ENCODE measurements around the gene CFAP97. TPM values are rescaled to one million over a fixed set of nuclear protein-coding genes. Genes with fewer than 3 reads are reported as not detected.
A peak's percentile ranks its signal among the peaks of the same experiment; 100 is the strongest.

The CFAP97 gene
- total and polyA plus RNA-seq, 9 of the 15 experiments (the other 6 are each of a cell fraction or from before 2014, with no cell fraction given), result 17.3 to 57.8 (median 44.4) TPM

GRCh38 chr4:185203486-185204237 lies at the start of gene CFAP97 (continued):
- no peak for TF ChIP-seq NCOA2 (IDR thresholded peaks at IDR 0.05; ENCODE audit: partially characterized antibody in 2 of 2)
- peak; percentile 89 for TF ChIP-seq GMEB1 (CRISPR knock-in tag; IDR thresholded peaks at IDR 0.05)
- TF ChIP-seq NBN (IDR thresholded peaks at IDR 0.05; ENCODE audit: low read depth), result no peak
- no peak for TF ChIP-seq ZNF507 (tag; conservative IDR thresholded peaks at IDR 0.05)
- TF ChIP-seq CBFA2T3 (IDR thresholded peaks at IDR 0.05), result no peak; the same call in 1 of the 2 replicates
- no peak for TF ChIP-seq POLR2H (tag; IDR thresholded peaks at IDR 0.05; ENCODE audit: low read depth)
- TF ChIP-seq ZNF699 (CRISPR knock-in tag; IDR thresholded peaks at IDR 0.05; ENCODE audit: insufficient replicate concordance), result no peak
- no peak for TF ChIP-seq E2F5 (CRISPR knock-in tag; IDR thresholded peaks at IDR 0.05)
- TF ChIP-seq FOXA3 (CRISPR knock-in tag; conservative IDR thresholded peaks at IDR 0.05 in 1 of 2, IDR thresholded peaks at IDR 0.05 in 1 of 2), result no peak; a peak in 1 of 4 replicates
- no peak for TF ChIP-seq ZNF76 (CRISPR knock-in tag; IDR thresholded peaks at IDR 0.05; ENCODE audit: borderline replicate concordance)
- TF ChIP-seq NFATC3 (IDR thresholded peaks at IDR 0.05), result no peak
- no peak for TF ChIP-seq SAFB2 (IDR thresholded peaks at IDR 0.05; ENCODE audit: borderline replicate concordance, low read depth, low read length, severe bottlenecking)
- TF ChIP-seq MAZ (CRISPR knock-in tag; conservative IDR thresholded peaks at IDR 0.05 in 1 of 2, IDR thresholded peaks at IDR 0.05 in 1 of 2), result peak in 1 of 2 experiments; percentile 64; a peak in 1 of 4 replicates
- TF ChIP-seq SAP30 (IDR thresholded peaks at IDR 0.05; ENCODE audit: borderline replicate concordance, insufficient read depth, low read depth, low read length, poor library complexity, severe bottlenecking), result no peak
- TF ChIP-seq DDX20 (tag; IDR thresholded peaks at IDR 0.05; ENCODE audit: low read depth), result no peak
- TF ChIP-seq DEAF1 (CRISPR knock-in tag; IDR thresholded peaks at IDR 0.05), result no peak
- TF ChIP-seq RBM25 (IDR thresholded peaks at IDR 0.05; ENCODE audit: low read depth, low read length, severe bottlenecking), result no peak
- TF ChIP-seq PTRF (tag; IDR thresholded peaks at IDR 0.05), result no peak
- TF ChIP-seq THRAP3 (IDR thresholded peaks at IDR 0.05; ENCODE audit: borderline replicate concordance), result no peak
- no peak for TF ChIP-seq XRCC5 (IDR thresholded peaks at IDR 0.05; ENCODE audit: low read depth, low read length)
- no peak for TF ChIP-seq ZNF239 (CRISPR knock-in tag; IDR thresholded peaks at IDR 0.05)
